GM12801 (cell line): Measurements from ENCODE around the gene WIF1.

ENCODE experiments used
- TF ChIP-seq, protein P1 (sequence below): IDR thresholded peaks from one replicate; pipeline ENCODE4 v1.5.1; 2011; ENCODE audit warnings: control low read depth; ENCODE audit not compliant: insufficient read length; ENCODE audit errors: extremely low read depth

Gene WIF1

DNA sequence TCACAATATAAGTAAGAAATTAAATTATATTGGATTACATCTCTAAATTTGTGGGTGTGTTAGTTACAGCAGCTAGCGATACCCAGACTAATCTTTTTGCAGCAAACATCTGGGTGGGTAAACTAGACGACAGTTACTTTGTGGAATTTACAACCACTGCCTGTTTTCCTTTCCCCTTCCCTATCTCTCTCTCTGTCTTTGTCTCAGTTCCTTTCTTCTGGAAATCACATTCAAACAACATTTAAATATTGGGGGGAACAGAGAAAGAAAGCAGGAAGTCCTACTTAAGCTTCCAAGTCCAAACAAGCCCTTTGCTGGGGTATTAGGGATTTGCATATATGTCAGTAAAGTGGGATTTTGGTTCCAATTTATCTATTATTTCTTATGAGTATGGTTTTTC, 97.6 kb downstream of the WIF1 start:
- TF ChIP-seq, protein P1, sequence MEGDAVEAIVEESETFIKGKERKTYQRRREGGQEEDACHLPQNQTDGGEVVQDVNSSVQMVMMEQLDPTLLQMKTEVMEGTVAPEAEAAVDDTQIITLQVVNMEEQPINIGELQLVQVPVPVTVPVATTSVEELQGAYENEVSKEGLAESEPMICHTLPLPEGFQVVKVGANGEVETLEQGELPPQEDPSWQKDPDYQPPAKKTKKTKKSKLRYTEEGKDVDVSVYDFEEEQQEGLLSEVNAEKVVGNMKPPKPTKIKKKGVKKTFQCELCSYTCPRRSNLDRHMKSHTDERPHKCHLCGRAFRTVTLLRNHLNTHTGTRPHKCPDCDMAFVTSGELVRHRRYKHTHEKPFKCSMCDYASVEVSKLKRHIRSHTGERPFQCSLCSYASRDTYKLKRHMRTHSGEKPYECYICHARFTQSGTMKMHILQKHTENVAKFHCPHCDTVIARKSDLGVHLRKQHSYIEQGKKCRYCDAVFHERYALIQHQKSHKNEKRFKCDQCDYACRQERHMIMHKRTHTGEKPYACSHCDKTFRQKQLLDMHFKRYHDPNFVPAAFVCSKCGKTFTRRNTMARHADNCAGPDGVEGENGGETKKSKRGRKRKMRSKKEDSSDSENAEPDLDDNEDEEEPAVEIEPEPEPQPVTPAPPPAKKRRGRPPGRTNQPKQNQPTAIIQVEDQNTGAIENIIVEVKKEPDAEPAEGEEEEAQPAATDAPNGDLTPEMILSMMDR: no peak

DNA sequence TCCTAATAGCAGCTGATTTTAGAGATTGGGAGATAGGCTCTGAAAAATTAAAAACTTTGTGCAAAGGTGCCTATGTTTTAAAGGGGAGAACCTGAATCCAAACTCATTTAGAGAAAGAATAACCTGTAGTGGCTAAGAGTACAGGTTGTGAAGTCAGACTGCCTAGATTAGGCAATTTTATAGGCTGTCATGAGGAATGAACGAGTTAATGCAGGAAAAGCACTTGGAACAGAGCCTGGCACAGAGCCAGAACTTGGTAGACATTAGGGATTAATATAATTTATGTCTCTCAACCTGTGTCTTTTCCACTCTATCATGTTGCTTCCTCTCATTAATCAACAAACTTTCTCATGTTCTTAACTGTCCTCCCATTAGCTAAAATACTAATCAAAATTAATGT, 98.1 kb downstream of the WIF1 start:
- TF ChIP-seq, protein P1: no peak

DNA sequence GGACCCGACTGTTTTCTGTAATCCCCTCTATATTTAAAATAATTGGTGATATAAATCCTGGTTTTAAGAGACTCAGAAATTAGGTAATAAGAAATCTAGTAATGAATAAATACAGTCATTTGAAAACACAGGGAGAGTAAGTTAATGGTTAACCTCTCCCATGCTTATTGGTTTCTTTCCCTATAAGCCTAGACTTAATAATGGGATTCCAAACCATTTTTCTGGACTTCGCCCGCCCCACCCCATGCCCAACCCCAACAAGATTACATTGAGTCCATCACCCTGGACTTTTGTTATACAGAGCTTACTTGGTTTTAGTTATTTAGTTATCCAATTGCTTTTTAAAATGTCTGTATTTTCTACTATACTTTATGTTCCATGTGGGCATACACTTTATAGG, 98.7 kb downstream of the WIF1 start:
- TF ChIP-seq, protein P1: no peak

DNA sequence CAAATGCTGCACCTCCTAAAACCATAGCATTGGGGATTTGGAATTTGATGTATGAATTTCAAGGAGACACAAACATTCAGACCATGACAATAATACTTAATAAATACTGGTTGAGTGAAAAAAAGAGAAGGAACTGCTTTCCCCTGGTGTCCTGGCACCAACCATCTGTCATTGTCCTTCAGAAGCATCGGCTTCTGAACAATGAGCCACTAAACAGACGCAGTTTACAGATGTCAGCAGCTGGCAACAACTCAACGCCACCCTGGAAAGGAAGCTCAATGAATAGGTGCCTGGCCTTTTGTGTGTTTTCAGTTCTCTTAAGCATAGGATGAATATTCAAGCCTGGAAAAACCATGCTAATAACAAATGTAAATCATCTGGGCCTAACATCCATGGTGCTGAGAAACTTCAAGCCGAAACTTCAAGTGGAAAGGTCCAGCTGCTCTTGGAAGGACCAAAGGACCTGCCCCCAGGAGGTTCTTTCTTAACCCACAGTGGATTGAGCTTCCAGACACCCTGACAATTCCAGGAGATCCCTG, 101.3 kb downstream of the WIF1 start:
- TF ChIP-seq, protein P1: no peak

DNA sequence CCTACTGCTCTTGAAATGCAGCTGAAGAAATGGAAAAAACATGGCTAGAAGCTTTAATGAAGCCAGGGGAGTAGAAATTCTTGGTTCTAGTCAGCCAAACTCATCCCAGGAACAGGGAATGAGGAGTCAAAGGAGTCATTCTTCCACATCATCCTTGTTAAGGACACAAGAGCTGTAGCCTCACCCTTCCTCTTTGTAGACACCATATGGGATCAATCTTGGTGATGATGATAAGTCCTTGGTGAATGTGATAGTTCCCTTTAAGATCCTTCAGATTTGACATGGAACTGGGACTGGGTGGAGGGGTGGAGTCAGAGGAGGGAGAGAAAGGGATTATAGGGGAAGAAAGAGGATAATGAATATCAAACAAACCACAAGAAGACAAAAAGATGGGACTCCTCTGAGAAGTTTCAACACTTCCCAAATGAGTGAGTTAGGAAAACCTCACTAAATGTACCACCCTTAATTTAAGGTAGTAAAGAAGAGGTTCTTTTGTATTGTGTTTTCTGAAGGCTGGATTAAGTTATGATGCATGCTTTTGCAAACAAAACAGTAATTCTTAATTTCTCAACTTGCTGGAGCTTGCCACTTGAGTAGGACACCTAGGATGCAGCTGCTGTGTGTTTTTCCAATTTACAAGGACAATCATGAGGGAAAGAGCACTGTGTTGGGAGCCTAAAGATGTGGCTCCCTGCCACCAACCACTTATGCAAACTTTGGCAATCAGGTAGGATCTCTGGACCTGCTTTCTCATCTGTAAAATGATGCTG, 104.0 kb downstream of the WIF1 start:
- TF ChIP-seq, protein P1: no peak

DNA sequence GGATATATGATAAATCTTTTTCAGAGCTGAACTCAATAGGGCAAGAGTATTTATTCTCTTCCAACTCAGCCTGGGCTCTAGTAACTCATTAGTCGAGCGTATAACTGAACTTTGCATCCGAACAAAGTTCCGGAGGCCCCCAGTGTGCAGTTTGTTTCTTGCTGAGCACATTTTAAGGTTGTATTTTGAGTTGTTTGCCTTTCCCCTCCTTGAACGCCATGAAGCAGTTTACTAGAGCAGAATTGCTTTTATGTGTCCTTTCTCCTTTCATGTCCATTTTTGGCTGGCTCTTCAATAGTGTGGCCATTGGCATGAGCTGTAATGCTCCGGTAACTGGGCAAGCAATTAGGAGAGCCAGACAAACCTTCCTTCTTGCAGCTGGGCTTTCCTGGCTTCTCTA, 105.3 kb downstream of the WIF1 start:
- TF ChIP-seq, protein P1: no peak

DNA sequence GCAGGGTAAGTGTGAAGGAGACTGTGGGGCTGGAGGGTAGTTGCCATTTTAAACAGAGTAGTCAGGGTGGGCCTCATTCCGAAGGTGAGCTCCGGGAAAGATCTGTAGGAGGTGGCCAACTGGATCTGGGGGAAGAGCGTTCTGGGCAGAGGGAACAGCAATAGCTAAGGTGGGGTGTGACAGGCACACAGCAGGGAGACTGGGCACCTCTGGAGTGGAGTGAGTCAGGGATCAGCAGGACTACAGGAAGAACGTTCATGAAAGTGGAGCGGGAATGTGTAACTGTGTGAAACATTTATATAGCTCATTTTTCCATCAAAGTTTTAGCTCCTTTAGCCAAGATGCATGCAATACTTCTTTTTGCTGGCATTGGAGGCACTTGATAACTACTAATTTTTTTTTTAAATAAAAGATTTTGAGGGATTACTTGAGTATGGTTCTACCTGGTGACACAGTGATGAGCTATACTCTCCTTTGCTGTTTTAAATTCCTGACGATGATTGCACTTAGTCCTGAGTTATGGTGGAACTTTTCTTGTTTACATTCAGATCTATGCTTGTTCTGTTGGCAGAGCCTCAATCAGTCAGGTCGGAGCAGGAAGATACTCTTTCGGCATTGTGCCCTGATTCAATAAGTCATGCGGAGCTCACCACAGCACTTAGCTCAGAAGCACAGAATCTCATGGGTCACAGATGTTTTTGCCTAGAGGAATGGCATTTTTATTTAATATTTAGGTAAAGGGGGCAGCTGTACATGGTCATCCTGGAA, 106.4 kb downstream of the WIF1 start:
- TF ChIP-seq, protein P1: no peak
